T1000 (cell line): ENCODE measurements around the gene ARF1.

Source experiments
- DNase-seq: peaks from one replicate; lab custom pipeline; 2025; ENCODE audit warnings: mixed read lengths; lab: John Stamatoyannopoulos, UW

The ARF1 gene

DNA sequence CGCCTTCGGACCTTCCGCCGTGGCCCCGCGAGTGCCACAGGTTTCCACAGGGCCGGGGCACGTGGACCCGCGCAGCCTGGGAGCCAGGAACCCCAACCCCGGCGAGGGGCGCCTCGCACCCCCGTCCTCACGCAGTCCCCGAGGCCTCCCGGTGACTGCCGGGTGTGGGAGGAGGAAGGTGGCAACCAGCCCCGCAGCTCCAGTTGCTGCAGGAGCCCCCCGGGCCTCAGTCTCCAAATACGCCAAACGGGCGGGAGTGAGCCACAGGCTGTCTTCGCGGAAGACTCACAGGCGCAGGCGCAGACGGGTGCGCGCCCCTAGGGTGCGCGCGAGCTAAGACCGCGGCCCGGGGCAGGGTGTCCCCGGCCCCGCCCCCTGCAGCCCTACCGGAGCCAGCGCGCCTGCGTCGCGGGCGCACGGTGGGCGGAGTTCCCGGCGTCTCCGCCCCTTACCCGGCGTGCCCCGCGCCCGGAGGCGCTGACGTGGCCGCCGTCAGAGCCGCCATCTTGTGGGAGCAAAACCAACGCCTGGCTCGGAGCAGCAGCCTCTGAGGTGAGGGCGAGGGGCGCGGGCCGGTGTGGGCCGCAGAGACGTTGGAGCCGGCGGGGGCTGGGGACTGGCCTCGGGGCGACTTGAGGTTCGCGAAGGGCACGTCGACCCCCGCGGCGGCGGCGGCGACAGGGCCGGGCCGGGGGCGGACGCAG lies at the start of gene ARF1:
ARF1 (plus strand) TSS at position 495 of the 704 bp plus-strand sequence. CDS start 14,407 bp downstream, outside the sequence.
- peak; percentile 93 for DNase-seq

DNA sequence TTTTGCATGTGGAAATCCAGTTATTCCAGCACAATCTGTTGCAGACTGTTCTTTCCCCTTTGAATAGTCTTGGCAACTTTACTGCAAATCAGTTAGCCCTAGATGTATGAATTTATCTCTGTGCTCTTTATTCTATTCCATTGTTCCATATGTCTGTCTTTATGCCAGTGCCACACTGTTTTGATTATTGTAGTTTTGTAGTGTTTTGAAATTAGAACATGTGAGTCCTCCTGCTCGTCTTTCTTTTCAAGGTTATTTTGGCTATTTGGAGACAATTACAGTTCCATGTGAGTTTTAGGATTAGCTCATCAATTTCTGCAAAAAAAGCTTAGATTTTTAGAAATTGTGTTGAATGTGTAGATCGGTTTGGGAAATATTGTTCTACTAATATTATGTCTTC lies 49.1 kb upstream of the ARF1 start:
- DNase-seq = no peak

DNA sequence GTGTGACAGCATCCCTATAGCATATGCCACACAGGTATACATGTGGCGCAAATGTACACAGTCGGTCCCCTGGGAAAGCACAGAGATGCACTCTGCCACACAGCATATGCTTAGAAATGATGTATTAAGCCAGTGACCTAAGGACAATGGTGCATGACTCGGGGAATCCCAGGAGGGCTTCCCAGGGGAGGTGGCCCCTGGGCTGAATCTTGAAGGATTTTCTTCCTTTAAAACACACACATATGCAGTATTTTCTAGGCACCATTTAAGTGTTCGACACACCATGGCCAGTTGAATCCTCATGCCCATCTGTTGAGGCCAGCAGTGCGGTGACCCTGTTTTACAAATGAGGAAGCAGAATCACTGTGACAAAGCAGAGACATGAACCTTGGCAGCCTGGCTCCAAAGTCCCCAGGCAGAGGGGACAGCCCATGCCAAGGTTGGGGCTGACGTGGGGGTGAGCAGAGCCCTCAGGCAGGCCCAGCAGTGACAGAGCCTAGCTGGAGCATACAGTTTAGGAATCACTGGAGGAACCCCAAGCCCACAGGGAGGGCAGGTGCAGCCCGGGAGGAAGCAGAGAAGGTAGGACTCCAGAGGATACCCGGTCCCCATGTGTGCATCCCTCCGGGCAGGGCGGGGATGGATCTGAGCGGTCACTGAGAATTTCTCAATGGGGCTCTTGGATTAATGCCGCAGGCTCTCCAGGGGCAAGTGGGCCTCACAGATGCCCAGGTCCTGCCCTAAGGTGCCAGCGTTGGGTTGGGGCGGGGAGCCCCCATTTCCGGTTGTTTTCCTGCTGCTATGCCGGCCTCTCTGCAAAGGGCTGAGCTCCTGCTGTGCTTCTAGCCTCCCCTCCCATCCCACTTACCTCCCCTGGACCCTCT lies 47.3 kb upstream of the ARF1 start:
- DNase-seq = no peak

DNA sequence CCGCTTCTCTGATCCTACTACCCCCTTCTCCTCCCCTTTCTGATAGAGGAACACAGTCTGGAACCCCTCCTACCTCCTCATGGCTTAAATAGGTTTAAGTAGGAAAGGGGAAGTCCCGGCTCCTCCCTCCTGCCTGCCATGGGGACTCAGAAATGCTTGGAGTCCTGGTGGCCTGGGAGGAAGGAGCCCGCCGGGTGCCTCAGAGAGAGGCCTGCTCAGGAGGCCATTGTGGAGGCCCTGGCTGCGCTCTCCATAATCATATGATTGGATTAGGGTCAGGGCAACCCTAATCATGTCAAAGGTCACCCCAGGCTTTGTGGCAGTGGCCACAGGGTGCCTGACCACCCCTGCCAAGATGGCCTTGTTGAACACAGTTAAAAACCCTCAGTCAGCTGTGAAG lies 46.7 kb upstream of the ARF1 start:
- no peak for DNase-seq

DNA sequence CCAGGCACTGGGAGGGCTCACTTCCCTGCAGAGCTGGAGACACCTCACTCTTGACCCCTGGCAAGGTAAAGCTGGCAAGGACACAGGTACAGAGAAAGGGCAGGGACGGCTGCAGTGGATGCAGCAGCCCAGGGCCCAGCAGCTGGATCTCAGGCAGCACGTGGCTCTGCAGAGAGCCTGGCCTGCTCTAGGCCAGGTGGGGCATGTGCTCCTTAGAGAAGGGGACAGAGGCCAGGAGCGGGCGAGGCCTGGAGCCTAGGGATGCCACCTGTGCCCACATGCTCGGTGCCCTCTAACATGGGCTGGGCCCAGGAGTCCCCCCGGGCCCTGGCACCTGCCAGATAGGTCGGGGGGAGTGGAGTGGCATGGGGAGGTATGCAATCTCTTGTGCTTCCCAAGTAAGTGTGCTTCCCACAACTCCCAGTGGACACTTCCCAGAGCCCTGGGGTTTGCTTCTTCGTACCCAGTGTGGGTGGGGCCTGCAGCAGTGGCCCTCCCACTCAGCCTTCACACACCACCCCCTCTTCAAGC lies 45.7 kb upstream of the ARF1 start:
- DNase-seq = no peak

DNA sequence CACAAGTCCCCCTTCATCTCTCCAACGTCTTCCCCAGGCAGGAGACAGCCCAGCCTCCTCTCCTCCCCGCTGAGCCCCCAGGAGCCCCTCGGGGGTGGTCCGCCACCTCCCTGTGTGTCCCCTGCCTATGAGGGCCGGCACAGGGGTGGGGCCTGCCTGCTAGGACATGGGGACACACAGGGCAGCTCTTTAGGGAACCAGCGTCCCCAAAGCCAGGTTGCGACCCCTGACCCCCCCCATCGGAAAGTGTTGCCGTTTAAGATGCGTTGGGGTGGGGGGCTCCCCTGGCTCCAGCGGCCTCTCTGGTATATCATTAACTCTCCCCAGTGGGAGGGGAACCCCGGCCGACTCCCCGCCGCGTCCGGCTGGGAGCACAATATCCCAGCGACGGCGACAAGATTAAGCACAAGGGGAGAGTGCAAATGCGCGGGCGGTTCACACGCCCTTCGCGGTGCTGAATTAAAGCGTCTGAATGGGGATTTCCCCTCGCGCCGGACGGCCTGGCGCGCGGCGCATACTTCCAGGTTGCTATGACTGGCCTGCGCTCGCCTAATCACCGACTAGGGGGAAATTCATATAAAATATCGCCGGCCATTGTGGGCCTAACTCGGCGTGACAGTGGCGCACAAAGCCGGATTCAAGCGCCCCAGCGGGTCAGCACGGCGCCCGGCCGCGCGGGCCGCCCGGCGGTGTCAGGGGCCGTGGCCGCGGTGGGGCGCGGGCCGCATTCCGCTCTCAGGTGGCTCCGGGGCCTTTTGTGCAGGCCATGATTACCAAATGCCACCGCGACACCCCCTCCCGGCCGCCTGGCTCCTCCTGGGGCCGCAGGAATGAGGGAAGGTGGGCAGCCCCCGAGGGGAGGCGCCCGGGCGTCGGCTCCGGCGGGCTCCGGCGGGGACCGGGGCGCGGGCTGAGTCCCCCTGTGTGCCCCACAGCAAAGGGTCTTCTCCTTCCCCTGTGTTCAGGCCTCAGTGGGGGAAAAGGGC lies 44.8 kb upstream of the ARF1 start:
- DNase-seq = no peak

DNA sequence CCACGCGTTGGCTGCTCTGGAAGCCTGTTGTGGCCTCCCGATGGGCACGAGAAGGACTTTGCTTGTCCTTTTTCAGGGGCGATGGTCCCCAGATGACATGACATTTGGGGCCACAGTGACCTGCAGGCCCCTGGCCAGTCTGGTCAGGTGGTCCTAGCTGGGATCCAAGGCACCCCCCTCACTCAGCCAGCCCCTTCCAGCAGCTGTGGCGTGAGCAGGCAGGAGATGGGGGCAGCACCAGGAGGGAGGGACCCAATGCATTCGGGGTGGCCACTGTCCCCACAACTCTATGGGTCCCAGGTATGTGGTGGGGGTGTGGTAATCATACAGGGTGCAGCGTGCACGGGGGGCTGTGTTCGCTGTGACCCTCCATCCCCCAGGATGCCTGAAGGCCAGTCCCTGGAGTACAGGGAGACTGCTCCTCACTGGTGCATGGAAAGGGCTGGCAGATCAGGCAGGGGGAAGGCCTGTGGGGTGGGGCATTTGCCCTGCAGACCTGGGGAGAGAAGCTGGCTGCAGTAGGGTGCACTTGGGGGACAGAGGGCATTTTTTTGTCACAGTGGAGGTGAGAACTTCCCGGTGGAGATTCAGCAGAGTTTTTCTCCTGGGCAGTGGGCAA lies 44.0 kb upstream of the ARF1 start:
- DNase-seq = no peak

DNA sequence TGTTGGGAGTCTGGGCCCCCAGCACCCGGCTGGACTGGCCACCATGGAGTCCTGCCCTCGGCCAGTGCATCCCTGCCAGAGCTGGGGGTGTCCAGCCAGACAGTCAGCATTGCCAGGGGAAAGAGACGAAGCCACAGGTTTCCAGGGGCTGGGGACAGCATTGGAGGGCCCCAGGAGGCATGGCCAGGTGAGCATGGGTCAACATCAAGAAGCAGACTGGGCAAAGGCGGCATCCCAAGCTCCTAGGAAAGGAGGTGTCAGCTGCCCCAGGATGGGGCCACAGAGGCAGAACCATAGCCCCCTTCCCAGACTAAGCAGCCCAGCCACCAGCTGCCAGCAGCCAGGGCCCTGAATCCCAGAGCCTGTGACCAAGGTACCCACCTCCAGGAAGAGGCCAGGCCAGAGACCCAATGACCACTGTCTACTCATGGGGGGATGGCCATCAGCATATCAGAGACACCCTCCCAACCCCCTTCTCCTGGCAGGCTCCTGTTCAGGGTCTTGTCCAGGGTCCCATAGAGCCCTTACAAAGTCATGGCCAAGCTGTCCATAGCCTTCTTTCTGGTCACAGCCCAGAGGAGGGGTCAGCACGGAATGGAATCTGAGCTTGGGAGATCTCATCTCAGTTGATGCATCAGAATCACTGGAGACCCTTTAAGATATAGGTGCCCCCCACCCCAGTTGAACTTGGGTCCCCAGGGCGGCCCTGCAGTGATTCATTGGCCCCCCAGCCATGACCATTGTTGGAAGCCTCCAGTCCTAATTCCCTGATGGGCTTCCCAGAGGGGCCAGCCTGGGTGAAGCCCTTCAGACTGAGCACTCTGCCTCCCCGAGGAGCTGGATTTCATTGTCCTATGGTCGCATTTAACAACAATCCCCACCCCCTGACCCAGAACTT lies 43.3 kb upstream of the ARF1 start:
- no peak for DNase-seq

DNA sequence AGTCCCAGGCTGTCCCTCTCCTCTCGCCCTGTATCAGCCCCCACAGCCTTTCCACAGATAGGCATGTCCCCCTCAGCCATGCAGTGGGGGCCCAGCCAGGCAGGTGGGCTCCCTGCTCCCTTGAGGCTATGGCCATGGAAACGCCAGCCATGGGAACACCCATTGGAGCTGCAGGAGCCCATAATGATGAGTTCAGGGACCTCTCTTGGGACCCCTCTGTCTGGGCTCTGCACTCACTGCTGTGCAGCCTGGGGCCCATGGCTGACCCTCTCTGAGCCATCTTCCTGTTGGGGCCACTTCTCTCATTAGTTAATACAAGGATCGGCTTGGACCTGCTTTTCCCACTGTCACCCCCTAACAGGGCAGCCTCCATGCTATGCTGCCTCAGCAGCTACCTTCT lies 42.5 kb upstream of the ARF1 start:
- no peak for DNase-seq

DNA sequence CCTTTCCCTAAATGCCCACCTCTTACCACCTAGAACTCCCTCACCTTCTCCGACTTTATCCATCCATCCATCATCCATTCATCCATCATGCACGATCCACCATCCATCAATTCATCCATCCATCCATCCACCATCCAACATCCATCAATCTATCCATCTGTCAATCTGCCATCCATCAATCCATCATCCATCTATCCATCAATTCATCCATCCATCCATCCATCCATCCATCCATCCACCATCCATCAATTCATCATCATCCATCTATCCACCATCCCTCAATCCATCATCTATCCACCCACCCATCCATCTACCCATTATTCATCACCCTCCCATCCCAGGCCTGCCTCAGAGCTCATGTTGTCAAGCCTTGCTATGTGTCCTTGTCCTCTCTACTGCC lies 41.2 kb upstream of the ARF1 start:
- DNase-seq = no peak

DNA sequence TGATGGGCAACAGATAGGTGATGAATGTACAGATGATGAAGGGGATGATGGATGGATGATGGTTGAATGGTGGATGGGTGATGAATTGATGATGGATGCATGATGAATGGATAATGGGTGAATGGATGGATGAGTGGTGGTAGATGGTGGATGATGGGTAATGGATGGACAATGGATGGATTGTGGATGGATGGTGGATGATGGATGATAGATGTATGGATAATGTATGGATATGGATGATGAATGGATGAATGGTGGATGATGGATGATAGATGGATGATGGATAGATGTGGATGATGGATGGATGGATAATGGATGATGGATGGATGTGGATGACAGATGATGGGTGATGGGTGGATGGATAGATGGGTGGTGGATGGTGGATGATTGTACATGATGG lies 40.0 kb upstream of the ARF1 start:
- no peak for DNase-seq

DNA sequence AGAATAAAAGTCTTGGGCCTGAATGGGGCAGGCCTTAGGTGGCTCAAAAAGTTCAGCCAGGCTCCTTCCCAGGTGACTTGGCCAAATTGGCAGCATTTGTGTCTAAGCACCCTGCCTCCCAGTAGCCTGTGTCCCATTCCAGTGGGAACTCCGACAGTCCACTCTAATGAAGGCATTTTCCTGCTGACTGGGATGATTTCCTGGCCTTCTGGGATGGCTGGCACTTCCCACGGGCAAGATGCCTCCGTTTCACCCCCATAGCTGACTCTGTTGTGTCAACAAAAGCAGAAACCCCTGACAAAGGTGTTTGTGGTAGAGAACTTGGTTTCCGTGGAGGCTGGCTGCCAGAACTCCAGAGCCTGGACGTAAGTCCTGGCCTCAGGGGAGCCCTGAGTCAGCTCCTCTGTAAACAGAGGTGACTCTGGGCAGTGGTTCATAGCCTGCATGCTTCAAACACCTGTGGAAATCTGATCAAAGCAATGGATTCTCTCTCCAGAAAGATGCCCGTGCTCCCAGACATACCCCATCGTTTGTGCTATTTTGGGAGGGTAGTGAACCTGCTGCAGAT lies 39.1 kb upstream of the ARF1 start:
- no peak for DNase-seq

DNA sequence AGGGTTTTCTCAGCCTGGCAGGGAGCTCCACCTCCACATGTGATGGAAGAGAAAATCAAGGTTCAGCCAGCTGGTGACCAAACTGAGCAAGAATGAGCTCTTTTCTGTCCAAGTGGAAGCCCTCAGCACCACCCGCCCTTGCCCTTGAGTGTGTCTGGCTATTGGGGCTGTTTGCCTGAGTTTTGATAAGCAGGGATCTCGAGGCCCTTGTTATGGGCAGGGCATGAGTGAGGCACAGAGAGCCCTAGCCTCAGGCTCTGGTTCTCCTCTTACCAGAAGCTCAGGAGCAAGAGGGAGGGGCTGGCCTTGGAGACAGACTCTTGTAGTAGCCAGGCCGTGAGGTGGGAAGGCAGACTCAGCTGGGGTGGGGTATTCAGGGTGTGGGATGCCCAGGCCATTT lies 37.5 kb upstream of the ARF1 start:
- no peak for DNase-seq

DNA sequence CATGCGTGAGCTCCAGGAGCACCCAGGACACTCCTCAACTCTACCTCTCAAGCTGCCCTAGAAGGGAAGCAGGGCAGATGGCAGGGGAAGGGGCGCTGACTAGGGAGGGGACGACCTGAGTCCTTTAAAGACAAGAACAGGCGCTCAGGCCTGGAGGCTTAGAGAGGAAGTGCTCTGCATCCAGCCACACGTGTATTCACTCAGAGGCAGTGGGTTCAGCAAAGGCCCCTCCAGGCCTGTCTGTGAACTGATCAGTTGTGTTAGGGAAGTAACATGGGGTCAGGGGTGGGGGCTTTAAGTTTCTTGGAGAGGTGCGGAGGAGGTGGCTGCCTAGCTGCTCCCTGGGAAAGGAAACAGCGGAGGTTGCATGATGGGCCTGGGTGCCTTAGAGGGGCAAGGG lies 37.1 kb upstream of the ARF1 start:
- DNase-seq = no peak

DNA sequence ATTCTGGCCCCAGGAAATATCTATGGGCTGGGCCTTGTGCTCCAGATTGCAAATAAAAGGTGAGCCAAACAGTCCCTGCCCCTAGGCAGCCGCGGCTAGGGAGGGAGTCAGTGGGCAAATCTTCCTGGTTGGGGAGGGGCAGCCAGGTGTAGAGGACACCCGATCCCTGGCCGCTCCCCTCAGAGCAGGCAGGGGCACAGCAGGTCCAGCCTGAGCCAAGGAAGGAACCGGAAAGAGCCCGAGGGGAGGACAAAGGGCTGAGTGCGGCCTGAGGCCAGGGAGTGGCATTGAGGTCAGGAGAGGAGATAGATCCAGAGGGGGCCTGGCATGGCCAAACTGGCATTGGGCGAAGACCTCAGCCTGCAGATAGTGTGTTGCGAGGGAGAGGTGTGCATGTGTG lies 36.6 kb upstream of the ARF1 start:
- DNase-seq = no peak

DNA sequence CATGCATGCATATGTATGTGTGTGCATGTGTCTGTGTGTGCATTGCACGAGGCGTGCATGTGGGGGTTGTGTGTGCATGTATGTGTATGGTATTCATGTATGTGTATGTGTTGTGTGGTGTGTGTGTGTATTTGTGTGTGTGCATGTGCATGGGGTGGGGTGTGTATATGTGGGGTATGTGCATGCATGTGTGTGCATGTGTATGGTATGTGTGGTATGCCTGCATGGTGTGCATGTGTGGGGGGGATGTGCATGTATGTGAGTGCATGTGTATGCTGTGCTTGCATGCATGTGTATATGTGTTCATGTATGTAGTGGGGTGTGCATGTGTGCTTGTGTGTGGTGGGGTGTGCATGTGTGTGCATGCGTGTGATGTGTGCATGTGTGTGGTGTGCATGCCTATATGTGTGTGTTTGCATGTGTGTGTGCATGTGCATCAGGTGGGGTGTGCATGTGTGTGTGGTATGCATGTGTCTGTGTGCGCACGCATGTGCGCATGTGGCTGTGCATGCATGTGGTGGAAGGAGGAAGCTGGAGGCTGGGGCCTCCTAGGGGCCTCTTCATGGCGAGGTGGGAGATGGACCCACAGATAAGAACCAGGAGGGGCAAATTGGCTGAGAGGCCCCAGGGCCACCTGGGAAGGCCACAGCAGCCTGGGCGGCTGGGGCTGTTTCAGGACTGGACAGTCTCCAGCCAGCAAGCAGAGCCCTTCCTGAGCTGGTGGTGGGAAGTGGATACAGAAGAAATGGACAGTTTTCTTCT lies 35.9 kb upstream of the ARF1 start:
- DNase-seq = no peak

DNA sequence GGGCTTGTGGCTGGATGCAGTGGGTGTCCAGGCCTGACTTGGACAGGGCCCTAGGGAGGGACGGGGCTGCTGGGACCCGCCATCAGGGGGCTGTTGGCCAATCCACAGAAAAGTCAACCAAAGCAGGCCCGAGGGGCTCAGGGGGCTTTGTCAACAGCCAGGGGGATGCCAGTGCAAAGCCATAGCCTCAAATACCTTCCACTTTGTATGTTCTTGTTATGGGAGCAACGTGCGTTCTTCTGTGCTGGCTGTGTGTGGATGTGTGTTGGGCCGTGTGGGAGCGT lies 35.4 kb upstream of the ARF1 start:
- DNase-seq = no peak

DNA sequence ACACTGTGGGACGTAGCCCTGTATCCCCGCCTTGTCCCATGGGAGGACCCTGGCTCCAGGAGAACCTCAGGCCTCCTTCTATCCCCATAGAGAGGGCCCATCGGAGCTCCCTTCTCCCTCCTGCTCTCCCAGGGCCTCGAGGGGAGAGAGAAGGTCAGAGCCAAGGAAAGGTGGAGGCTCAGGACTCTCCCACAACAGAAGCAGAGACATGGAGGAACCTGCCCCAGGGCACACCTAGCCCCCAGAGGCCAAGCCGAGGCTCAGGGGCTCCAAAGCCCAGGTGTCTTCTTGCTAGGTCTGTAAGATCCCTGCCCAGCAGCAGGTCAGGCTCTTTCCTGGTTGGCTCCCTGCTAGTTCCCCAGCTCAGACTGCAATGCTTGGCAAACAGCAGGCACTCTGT lies 34.4 kb upstream of the ARF1 start:
- DNase-seq = no peak

DNA sequence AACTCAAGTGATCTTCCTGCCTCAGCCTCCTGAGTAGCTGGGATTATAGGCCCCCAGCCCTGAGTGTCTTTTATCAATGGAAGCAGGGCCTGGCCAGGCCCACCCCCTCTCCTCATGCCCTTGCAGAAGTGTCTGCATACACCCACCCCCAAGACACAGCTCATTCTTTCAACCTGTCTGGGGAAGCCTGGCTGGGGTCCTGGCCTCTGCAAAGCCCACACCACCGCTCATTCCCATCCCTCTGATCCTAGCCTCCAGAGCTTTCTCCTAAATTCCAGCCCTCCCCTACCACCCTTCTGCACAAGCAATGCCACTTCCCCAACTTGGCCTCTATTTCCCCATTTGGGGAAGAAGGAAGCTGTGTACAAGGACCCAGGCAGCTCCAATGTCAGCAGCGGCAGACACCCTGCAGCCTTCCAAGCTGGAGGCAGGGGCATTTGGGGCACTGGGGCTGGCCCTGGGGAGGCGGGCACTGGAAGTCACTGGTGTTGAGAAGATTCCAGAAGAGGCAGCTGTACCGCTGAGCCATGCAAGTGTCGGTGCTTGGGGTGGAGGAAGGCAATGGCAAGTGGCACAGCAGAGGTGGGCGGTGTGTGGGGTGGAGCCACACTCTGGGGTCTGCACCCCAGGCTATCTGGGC lies 33.7 kb upstream of the ARF1 start:
- no peak for DNase-seq
